Choroid plexus epithelial cell (primary cell): ENCODE data around the gene KYAT1.

Experiments
- DNase-seq: peaks from one replicate; pipeline ENCODE4 v3.0.0-alpha.2; 2010; ENCODE audit warnings: low read depth
- H3K4me3 ChIP-seq: 2 replicates; pipeline ENCODE4 v1.5.1; 2011; ENCODE audit warnings: low read depth, mild to moderate bottlenecking, control low read depth, low read length, moderate library complexity
- TF ChIP-seq, protein P1 (sequence below): conservative IDR thresholded peaks from 2 replicates; pipeline ENCODE4 v1.5.1; 2011; ENCODE audit warnings: low read depth, mild to moderate bottlenecking, control low read depth, inconsistent platforms, low read length, moderate library complexity

The KYAT1 gene

DNA sequence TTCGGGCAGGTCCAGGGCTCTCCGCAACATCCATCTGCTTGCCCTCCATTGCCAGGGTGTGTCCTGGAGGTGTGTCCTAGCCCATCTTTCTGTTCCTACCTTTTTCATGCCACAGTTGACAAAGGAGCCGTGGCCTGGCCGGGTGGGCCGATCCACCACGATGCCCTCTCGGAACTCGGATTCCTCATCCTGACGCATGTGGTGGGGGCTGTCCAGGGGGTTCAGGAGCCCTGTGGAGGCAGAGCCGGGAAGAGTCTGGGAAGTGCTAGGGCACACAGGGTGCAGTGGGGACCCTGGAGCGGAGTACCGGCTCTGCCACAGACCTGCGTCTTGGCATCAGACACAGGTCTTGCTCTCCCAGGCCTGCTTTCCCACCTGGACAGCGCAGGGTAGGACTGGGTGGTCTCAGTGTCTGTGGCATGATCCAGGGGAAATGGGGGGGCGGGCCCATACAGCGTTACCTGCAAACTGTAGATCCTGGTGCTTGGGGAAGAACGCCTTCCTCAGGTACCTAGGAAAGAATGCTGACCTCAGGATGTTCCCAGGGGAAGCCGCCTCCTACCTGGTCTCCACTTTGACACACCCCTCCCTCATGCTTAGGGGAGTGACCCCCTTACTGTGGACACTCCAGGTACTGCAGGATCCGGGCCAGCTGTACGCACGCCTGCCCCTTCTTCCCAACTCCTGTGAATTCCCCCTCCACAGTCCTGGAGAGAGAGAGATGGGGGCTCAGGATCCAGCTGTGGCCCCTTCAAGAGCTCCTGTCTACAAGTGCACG, 55.6 kb downstream of the KYAT1 start:
- no peak for DNase-seq
- no peak overlapping the region for H3K4me3 ChIP-seq
- TF ChIP-seq, protein P1, sequence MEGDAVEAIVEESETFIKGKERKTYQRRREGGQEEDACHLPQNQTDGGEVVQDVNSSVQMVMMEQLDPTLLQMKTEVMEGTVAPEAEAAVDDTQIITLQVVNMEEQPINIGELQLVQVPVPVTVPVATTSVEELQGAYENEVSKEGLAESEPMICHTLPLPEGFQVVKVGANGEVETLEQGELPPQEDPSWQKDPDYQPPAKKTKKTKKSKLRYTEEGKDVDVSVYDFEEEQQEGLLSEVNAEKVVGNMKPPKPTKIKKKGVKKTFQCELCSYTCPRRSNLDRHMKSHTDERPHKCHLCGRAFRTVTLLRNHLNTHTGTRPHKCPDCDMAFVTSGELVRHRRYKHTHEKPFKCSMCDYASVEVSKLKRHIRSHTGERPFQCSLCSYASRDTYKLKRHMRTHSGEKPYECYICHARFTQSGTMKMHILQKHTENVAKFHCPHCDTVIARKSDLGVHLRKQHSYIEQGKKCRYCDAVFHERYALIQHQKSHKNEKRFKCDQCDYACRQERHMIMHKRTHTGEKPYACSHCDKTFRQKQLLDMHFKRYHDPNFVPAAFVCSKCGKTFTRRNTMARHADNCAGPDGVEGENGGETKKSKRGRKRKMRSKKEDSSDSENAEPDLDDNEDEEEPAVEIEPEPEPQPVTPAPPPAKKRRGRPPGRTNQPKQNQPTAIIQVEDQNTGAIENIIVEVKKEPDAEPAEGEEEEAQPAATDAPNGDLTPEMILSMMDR = peak; percentile 8

DNA sequence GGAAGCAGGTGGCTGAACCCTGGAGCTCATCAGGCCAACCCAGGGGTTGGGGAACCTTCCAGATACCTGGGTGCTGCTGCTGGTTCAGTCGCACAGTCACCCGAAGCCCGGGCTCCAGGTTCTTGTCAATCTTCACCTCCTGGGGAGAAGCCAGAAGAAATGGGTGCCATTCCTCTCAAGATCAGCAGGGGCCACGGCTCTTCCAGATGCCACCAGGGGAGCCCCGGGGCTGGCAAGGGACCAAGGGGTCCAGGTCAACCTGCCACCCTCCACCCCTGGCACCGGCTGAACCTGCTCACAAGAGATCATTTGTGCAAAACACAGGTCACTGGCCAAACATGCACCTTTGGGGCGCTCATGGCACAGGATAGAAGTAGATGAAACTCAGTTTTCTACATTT, 56.8 kb downstream of the KYAT1 start:
- no peak overlapping the region for H3K4me3 ChIP-seq
- TF ChIP-seq, protein P1 = no peak
- no peak for DNase-seq

GRCh38 chr9:128823903-128824406, 57.8 kb downstream of the KYAT1 start:
- no peak for DNase-seq
- H3K4me3 ChIP-seq = no peak overlapping the region
- TF ChIP-seq, protein P1 = no peak

GRCh38 chr9:128823362-128823902, 58.3 kb downstream of the KYAT1 start:
- TF ChIP-seq, protein P1 = no peak
- no peak overlapping the region for H3K4me3 ChIP-seq
- DNase-seq = no peak

GRCh38 chr9:128822407-128823042, 59.2 kb downstream of the KYAT1 start:
- TF ChIP-seq, protein P1 = no peak
- DNase-seq = no peak
- no peak overlapping the region for H3K4me3 ChIP-seq

DNA sequence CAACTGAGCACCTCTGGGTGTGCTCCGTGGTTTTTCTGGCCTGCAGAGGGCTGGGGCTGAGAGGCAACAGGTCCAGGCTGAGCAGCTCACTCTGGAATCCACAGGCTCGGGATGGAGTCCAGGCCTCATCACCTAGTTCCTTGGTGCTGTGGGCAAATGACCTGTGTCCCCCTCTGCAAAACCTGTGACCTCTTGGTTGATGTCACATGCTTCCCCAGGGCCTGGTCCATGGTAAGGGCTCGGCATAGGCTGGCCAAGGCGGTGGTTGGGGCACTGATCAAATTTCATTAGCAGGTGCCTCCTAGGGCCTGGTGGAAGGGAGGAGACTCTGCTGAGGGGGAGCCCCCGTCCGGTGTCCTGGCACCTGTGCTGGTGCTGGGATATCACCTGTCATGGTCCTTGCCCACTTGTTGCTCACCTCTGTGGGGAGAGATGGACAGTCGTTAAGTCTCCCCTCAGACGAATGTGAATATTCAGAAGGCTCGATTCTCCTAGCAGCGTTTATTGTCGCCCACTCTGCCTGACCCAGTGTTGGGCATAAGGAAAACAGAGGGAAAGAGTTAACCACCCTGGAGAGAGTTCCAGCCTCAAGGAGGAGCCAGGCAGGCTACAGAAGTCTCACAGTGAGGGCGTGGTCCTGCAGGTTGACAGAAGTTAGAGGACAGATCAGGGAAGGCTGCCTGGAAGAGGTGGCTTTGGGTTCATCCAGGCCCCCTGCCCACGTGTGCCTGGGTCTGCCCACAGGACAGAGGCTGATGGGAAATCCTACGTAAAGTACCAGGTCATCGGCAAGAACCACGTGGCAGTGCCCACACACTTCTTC, 60.0 kb downstream of the KYAT1 start:
- TF ChIP-seq, protein P1 = no peak
- no peak for DNase-seq
- H3K4me3 ChIP-seq = no peak overlapping the region
